Activated CD4-positive, CD25-positive, alpha-beta regulatory T cell treated with anti-CD3 and anti-CD28 coated beads, Interleukin-2, amount 50 U/mL, for 16 hours (primary cell): ENCODE measurements around the gene HECTD3.
"Not testable (repeated sequence)": the region's sequence is repeated elsewhere in the genome, so short reads cannot be mapped to it uniquely, and the experiment has no call there.

Source experiments
- DNase-seq: peaks from one replicate; pipeline ENCODE4 v3.0.0-alpha.2; 2020; ENCODE audit warnings: low read depth, low spot score

Gene HECTD3

GRCh38 chr1:45014321-45015028 lies 3.4 kb upstream of the HECTD3 start:
- DNase-seq = peak; percentile 67

GRCh38 chr1:45013551-45014209 lies 2.6 kb upstream of the HECTD3 start:
- DNase-seq = no peak

DNA sequence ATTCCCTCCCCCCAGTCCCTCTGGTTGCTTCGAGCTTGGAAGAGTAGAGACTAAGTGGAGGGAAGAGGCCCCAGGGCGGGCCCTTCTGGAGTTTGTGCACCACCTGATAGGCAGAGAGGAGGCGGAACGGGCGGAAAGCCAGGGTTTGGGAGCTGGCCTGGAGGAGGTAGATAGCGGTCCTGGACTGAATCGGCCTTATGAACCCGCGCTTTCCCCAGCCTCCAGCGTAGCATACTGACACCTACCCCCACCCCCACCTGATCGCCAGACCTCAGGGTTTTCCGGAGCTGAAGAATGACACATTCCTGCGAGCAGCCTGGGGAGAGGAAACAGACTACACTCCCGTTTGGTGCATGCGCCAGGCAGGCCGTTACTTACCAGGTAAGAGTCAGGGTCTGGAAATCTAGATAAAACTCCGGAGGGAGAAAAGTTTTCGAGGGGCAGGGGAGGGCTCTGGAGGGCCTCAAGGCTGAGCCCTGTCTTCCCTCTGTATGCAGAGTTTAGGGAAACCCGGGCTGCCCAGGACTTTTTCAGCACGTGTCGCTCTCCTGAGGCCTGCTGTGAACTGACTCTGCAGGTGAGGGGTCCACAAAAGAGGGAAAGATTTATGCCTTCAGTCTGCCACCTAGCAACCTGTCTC lies 1.6 kb upstream of the HECTD3 start:
- DNase-seq = no peak

GRCh38 chr1:45011837-45012638 lies 914 bp upstream of the HECTD3 start, which contains the start of gene UROD:
Gene UROD, plus strand, starts transcription at chr1:45012254. Its CDS starts 12 bp downstream, at chr1:45012266.
- DNase-seq = peak; percentile 75

DNA sequence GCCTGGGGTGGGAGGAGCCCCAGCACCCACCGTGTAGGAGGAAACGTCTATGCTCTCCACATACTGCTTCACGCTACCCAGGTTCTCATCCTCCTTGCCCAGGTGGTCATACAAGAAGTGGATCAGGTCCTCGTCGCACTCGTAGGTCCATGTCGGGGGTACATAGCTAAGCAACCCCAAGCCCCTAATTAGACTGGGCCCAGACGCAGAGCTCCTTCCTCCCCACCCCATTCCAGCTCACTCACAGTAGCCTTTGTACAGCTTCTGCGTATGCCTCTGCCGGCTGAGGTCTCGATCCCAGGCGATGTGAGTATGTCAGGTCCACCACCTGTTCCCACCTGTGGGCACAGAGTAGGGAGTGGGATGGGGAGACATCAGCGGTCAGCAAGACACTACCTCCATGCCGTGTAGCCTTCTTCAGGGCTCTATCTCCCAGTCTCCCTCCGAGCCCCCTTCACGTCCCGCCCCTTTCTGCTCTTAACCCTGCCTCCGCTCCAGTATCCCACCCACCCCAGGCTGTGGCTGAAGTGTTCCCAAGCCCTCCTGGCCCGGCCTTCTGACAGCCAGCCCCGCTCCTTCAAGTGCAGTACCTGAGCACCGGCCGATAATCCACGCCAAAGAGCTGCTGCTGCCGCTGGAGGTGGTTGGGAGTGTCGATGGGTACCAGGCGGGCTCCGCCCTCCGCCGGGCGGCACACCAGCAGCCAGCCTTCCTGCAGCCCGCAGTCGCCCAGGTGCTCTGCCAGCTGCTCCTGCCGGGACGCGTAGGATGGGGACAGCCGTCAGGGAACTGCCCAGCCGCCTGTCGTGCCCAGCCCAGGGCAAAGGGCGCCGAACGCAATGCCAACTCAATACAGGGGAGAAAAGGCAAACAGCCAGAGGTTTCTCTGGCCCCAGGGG lies 919 bp downstream of the HECTD3 start:
- no peak for DNase-seq

DNA sequence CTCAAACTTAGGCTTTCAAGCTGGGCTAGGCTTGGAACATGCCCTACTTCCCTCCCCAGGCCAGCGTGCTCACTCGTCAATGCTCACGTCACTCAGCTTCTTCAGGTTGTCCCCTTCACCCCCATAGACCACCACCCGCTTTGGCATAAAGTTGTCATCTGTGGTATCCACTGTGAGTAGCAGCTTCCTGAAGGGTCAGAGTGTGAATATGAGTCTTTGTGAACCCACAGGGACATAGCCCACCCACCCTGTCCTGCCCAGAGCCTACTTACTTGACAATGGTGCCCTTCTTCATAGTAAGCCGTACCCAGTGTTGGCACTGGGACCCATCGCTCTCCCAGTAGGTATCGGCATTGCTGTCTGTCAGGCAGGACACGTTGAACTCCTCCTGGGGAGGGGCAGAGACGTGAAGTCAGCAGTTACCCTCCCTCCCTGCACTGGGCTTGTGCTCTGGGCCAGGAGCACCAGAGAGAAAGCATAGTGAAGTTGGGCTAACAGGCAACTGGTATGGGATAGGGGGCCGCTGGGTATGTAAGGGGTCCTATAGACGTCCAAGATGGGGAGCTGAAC lies 1.7 kb downstream of the HECTD3 start:
- no peak for DNase-seq

GRCh38 chr1:45008516-45008915 lies 2.6 kb downstream of the HECTD3 start:
- DNase-seq = no peak

DNA sequence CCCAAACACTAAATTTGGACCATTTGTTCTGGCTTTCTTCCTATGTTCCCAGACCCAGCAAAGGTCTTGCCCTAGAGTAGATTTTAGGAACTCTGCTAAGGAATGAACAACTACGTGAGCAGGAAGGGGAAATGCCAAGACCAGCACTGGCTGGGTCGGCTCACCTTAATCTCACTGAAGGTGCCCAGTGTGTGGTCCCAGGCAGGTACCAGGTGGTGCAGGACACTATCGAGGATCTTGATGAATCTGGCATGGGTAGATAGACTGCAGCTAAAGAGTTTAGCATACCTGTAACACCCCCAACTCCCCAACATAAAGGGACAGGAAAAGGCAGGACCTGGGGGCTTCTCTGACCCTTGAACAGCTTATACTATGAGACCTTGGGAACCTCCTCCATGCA lies 3.0 kb downstream of the HECTD3 start:
- no peak for DNase-seq

DNA sequence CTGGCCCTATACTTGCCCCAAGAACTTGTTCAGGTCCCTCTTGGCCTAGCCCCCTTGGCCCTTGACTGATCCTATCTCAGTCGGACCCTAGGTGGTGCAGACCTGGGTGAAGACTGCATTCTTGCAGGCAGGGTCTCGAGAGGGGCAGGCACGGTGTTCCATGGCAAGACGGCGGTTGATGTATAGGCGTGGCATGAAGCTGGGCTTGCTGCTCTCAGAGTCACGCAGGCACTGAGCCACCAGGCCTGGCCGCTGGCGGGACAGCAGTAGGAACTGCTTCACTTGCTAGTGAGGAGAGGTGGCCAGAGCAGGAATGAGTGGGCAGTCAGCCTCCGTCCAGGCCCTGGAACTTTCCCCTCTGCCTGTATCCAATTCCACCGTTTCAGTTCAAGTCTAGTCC lies 3.8 kb downstream of the HECTD3 start:
- no peak for DNase-seq

GRCh38 chr1:45005761-45006160 lies 5.4 kb downstream of the HECTD3 start:
- no peak for DNase-seq

DNA sequence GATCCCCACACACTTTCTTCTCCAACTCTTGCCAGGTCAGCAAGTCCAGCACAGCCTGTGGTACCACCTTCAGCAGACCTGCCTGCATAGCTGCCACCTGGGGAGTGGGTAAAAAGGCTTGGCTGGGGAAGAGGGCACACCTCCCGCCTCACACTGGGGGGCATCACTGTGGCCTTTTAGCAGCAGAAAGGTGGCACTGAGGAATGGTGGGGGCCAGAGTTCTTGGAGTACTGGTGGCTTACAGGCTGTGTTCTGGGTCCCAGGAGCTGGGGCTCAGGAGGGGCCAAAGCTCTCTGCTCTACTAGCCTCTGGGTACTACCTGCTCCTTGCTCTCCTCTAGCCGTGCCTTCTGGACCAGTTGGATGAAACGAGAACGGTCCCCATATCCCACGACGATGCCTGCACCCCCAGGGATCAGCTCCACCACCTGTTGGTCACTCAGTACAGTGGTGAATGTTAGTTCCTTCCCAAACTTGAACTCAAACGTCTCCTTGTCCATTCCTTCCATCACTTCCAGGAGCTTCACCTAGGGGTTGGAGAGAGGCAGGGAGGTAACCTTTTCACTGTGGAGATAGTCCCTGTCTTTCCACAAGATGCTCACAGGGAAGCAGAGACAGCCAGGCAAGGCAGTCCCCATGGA lies 6.7 kb downstream of the HECTD3 start:
- DNase-seq = no peak

- no peak for DNase-seq
These were observed 7.4 kb downstream of the HECTD3 start for GRCh38 chr1:45003741-45004140.

DNA sequence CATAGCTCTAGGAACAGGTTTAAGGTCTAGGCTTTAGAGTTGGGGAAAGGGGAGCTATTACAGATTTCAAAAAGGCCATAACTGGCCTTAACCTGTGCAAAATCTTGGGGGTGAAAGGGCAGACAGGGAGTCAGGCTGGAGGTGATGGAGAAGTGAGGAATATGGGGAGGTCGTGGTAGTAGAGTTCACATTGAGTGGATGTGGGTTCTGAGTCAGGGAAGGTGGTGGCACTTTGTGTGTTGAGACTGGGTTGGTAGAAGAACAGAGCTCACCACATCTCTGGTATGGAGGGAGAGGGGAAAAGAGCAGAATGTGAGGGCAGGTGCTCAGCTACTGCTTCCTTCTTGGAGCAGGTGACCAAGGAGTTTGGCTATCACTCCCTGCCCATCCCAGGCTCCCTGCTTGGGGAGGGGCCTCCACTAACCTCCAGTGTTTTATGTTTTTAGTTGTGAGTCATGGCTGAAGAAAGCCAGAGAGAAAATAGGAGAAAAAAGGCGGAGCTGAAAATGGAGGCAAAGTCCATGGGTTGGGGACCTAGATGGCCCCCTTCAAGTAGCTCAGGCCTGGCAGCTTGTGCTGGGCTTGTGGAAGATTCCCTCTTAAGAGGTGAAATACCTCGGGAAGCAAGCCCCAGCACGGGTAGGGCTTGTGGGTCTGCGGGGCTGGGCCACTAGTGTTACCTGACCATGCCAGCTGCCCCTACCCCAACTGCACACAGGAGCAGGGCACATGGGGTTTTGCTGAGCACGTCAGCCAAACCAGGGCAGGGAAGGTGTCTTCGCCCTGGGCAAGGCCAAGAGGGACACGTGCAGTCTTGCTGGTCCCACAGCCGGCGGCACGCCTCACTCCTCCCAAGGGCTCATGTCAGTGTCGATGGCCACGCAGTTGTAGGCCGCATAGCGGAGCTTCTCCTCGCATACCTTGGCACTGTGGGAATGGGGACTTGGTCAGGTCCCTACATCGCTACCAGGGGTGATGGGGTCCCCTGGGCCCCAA lies 8.2 kb downstream of the HECTD3 start:
- DNase-seq = no peak

DNA sequence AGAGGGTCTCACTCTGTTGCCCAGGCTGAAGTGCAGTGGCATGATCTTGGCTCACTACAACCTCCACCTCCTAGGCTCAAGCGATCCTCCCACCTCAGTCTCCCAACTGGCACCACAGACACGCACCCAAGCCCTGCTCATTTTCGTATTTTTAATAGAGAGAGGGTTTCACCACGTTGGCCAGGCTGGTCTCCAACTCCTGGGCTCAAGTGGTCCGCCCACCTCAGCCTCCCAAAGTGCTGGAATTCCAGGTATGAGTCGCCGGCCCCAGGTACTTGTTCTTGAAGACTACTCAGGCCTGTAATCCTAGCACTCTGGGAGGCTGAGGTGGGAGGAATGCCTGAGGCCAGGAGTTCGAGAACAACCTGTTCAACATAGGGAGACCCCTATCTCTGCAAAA lies 9.5 kb downstream of the HECTD3 start:
- DNase-seq = not testable (repeated sequence)

DNA sequence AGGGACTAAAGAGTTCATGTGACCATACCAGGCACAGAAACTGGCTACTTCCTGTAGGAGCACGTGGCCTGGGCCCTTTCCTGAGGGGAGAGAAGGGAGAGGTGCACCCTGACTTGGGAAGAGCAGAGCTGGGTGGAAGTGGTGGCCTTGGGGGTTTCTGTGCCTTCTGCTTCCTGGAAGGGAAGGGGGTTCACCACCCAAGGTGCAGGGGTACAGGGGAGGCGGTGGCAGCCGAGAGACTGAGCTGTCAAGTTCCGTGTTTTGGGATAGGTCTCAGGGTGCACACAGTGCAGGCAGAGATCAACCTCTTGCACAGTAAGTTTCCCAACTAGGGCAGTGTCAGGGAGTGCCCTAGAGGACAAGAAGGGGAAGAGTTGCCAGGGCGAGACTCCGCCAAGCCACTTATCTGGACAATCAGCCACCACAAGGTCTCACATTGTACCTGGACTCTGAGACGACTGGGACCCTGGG lies 10.1 kb downstream of the HECTD3 start:
- no peak for DNase-seq

GRCh38 chr1:44999232-44999631 lies 11.9 kb downstream of the HECTD3 start:
- DNase-seq = no peak

GRCh38 chr1:44995467-44996238 lies 15.5 kb downstream of the HECTD3 start:
- no peak for DNase-seq

GRCh38 chr1:44994309-44994898 lies 16.7 kb downstream of the HECTD3 start:
- DNase-seq = no peak
